HG03342 (cell line): ENCODE results near the gene TSPAN16.

Experiments
- ATAC-seq: cut with Tn5 transposase; IDR thresholded peaks from one replicate; pipeline ENCODE4 v1.9.1; 2021; ENCODE audit warnings: mild to moderate bottlenecking, moderate library complexity; ENCODE audit not compliant: unreplicated experiment

TSPAN16 gene

DNA sequence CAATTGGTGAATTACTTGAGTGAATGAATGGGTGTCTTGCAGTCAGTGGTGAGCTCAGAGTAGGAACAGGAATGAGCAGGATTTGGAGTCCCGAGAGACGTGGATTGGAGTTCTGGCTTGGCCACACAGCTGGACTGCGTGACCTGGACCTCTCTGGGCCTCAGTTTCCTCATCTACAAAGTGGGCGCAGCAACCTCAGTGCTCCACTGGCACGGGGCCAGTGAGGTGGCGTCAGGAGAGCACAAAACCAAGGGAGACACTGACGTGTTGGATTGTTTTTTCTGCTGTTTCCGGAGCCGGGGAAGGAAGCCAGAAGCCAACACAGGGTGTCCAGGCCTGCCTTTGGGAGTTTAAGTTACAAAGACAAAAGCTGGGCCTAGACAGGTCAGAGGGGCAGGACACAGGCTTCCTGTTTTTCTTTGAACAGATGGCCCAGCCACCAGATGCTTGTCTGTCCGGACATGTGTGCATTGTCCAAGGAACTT, 27.1 kb upstream of the TSPAN16 start:
- ATAC-seq = no peak

- ATAC-seq = no peak
Observed at GRCh38 chr19:11269408-11269807, 26.6 kb upstream of the TSPAN16 start.

- ATAC-seq = no peak
Observed at GRCh38 chr19:11273296-11273695, 22.7 kb upstream of the TSPAN16 start.

GRCh38 chr19:11273989-11274388, 22.0 kb upstream of the TSPAN16 start:
- ATAC-seq = no peak

GRCh38 chr19:11274533-11275086, 21.4 kb upstream of the TSPAN16 start:
- no peak for ATAC-seq

DNA sequence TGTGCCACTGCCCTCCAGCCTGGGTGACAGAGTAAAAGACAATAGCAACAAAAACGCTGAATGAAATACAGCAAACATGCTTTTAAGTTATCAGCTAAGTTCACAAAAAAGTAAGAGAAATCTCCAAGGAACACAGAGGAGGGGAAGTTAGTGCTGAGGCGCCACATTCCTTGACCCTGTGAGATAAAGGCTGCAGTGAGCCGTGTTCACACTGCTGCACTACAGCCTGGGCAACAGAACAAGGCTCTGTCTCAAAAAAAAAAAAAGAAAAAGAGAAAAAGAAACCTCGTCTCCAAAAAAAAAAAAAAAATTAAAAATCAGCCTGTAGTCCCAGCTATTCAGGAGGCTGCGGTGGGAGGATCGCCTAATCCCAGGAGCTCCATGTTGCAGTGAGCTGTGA, 17.3 kb upstream of the TSPAN16 start:
- ATAC-seq = no peak

GRCh38 chr19:11279505-11280236, 16.3 kb upstream of the TSPAN16 start:
- no peak for ATAC-seq

DNA sequence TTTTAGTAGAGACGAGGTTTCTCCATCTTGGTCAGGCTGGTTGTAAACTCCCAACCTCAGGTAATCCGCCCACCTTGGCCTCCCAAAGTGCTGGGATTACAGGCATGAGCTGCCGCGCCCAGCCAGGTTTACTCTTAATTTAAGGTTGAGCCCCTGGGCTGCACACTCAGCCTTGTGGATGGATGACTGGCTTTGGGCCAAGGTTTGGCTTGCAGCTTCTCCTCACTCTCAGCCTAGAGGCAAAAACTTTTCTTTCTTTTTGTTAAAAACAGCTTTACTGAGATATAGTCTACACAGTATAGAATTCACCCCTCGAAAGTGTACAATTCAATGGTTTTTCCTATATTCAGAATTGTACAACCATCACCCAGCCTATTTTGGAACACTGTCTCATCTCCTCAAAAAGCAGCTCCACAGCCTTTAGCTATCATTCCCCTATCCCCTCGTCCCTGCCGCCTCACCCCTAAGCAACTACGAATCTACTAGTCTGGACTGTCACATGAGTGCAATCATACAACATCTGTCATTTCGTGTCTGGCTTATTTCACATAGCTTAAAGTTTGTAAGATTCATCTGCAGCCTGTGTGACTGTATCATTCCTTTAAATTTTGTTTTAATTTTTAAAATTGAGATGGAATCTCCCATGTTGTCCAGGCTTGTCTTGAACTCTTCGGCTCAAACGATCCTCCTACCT, 14.5 kb upstream of the TSPAN16 start:
- ATAC-seq = no peak

DNA sequence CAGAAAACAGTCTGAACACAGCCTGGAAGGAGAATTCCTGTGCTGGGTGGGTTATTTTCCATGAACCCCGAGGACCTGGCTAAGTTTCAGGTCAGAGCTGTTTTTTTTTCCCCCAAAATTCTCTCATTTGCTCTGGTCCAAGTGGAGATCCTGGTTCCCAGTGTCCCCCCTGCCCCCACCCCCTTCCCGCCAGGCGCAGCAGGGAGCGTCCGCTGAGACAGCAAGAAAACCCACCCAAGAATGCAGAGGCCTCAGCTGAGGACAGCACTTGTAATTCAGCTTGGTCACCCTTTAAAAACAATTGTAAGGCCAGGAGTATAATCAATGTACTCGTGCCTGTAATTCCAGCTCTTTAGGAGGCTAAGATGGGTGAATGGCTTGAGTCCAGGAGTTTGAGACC, 11.4 kb upstream of the TSPAN16 start:
- ATAC-seq = no peak

DNA sequence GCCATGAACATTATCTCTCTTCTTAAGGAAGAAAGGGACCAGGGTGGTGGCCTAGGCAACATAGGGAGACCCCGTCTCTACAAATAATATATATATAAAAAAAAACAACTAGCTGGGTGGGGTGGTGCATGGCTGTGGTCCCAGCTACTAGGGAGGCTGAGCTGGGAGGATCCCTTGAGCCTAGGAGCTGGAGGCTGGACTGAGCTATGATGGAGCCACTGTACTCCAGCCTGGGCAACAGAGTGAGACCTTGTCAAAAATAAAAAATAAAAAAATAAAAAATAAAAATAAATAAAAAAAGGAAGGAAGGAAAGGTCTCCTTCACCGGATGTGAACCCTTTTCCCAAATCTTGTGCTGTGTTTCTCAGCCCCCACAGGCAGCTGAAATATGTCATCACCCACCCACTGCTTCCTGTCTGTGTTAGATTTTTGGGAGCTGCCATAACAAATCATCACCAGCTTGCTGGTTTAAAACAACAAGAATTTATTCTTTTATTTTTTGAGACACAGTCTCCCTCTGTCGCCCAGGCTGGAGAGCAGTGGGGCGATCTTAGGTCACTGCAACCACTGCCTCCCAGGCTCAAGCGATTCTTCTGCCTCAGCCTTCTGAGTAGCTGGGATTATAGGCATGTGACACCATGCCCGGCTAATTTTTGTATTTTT, 9.5 kb upstream of the TSPAN16 start:
- no peak for ATAC-seq

DNA sequence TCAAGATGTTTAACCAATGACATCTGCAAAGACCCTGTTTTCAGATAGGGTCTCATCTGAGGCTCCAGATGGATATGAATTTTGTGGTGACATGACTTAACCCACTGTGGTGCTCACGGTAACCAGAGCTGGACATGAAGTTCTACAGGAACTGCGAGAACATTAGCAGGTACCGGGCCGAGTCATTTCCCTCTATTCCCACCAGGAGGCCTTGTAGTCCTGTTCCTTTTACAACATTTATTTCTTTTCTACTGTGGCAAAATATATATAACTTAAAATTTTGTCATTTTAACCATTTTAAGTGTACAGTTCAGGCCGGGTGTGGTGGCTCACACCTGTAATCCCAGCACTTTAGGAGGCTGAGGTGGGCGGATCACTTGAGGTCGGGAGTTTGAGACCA, 7.6 kb upstream of the TSPAN16 start:
- no peak for ATAC-seq

DNA sequence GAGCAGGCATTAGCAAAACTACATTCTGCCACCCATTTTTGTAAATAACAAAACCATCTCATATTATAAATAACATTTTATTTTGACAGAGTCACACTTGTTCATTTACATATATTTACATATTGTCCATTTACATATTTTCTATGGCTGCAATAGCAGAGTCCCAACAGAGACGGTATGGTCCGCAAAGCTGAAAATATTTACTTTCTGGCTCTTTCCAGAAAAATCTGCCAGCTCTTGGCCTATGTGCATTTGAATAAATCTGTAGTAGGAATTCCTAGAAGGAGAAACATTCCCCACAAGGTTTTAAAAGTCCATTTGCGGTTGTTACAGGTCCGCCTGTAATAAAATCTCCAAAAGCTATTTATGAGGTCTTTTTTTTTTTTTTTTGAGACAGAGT, 5.7 kb upstream of the TSPAN16 start:
- ATAC-seq = no peak

DNA sequence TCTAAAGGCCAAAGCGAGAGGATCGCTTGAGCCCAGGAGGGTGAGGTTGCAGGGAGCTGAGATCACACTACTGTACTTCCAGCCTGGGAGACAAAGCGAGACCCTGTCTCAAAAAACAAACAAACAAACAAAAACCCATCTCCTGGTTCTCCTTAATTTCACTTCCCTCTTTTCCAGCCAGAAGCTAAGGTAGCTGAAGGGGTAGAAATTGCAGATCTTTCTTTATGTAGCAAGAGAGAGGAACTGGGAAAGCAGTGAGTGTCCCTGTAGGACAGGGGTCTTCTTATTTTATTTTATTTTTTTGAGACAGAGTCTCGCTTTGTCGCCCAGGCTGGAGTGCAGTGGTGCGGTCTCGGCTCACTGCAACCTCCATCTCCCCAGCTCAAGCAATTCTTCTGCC, 4.5 kb upstream of the TSPAN16 start:
- no peak for ATAC-seq

DNA sequence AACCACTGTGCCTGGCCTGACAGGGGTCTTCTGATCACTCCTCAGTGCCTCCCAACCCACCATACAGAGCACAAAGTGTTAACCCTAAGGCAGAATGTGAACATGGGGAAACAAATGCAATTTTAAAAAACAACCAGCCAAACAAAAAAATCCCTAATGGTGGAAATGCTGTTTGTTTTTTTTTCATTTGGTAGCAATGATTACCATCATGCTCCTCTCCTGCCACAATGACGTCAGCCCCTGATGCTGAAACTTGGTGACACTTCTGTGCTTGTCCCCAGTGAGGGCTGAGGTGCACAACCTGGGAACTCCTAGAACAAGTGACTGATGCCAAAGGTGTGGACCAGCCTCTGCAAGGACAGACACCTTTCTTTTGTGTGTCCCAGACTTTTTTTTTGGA, 4.0 kb upstream of the TSPAN16 start:
- no peak for ATAC-seq

DNA sequence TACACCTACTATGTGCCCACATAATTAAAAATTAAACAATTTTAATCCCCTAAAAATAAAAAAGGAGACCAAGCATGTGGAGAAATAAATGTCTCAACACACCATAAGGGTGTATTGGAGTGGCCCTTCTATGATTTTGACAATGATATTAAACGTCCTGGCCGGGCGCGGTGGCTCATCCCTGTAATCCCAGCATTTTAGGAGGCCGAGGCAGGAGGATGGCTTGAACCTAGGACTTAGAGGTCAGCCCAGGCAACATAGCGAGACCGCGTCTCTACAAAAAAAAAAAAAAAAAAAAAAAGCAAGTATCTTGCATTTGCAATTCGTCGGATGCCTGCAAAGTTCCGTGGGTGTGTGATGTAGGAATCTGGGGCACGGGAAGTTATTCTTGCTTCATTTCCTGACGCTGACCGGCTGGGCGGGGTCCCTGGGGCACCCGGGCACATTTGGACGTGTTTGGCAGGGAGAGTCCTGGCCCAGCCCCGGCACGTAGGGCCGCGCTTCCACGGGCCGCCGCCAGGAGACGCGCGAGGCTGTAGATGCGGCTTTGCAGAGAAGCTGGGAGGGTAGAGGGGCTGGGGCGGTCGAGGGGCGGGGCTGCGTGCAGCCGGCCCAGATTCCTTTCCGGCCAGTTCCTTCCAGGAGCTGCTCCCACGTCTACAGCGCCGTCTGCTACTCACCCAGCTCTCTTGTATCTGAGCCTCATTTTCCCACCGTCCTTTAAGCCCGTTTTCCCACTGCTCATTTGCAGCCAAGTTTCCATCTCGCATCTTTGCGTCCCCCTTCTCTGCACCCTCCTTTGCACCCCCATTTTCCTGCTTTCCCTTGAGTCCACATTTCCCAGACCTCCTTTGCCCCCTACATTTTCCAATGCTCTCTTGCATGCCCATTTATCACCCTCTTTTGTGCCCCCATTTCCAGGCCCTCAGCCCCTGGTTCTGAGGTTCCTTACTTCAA, 2.2 kb upstream of the TSPAN16 start:
- peak; percentile 49 for ATAC-seq

DNA sequence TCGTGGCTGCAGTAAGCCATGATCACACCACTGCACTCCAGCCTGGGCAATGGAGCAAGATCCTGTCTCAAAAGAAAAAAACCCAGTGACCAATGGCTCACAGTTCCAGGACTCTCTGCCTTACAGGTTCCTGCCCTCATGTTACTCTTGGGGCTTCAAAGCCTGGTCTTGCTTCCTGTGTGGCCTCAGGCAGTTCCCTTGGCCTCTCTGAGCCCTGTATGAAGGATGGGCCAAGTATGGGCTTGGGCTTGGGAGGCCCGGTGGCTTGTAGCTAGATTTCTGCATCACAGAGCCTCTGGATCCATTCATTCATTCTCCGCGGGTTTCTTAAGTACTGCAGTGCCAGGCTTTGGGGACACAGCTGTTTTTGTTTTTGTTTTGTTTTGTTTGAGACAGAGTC, 780 bp upstream of the TSPAN16 start:
- no peak for ATAC-seq

DNA sequence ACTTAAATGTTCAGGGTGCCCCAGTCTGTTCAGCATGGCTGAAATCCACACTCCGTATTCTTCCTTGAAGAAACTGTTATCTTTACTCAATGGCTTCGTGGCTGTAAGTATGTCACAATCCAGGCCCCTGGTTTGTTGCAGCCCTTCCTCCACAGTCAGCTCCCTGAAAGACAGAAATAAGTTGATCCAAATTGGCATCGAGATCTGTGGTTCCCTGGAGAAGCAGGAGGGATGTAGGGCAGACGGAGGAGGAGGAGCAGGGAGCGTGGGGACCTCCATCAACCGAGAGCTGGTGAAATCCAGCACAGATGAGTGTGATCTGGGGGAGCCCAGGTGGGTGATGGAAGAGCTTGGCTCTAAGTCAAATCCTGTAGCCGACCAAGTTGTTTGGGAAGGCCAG, 304 bp downstream of the TSPAN16 start:
- no peak for ATAC-seq

- ATAC-seq = no peak
Observed at GRCh38 chr19:11299946-11300810, 4.2 kb downstream of the TSPAN16 start.

DNA sequence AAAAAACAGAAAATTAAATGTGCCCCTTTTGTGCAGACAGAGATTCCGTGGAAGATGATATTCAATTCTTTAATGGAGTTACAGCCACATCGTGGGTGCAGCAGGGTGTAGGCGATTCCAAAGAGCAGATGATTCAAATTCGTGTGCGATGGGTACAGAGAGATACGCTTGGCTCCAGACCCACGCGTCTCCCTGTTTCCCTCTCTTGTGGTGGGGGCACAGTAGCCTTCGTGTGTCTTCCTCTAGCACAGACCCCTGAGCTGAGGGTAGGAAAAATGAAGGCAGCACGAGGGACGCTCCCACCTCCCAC, 4.8 kb downstream of the TSPAN16 start:
- no peak for ATAC-seq

DNA sequence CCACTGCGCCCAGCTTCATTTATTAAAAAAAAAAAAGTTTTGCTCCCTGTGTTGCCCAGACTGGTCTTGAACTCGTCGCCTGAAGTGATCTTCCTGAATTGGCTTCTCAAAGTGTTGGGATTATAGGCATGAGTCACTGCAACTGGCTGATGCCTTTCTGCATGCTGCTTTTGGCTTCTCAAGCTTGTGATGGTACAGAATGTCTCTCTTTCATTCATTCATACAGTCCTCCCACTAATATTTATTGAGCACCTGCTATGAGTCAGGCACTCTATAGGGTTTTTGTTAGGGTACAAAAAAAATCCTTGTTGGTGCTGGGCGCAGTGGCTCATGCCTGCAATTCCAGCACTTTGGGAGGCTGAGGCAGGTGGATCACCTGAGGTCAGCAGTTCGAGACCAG, 9.0 kb downstream of the TSPAN16 start:
- ATAC-seq = no peak
